Measurements from ENCODE around the gene SLX9. TPM values are rescaled to one million over a fixed set of nuclear protein-coding genes. Genes with fewer than 3 reads are reported as not detected.

The SLX9 gene
- total and polyA plus RNA-seq, 8 donors = 10.5 to 21.7 (median 13.6) TPM

- intact Hi-C loops (cut with DNase I) = no loop called here
- no peaks in the 10 kb centered on the region for H3K4me1 ChIP-seq
- ATAC-seq = peak in 2 of 4 donors; percentile 14 to 40
- peaks cover 0 to 8% (median 0%) of the 10 kb centered on the region in 4 donors for H3K27me3 ChIP-seq
- H3K27ac ChIP-seq = no peak overlapping the region
- H3K4me3 ChIP-seq = peak overlapping the region in 1 of 4 donors; percentile 31
- no peaks in the 10 kb centered on the region for H3K9me3 ChIP-seq
- no peak for TF ChIP-seq CTCF (IDR thresholded peaks at IDR 0.05)
- no peak for FAIRE-seq
- 29 to 36% methylated on average over 21 to 22 of the region's 26 CpGs for WGBS, 2 donors
- H3K36me3 ChIP-seq = no peaks in the 10 kb centered on the region
- peak in 1 of 6 donors; percentile 52 for DNase-seq
Observed at GRCh38 chr21:44919111-44919912, 20.5 kb upstream of the SLX9 start.

- 36 to 53% methylated on average over 28 of the region's 28 CpGs for WGBS, 2 donors
- no peak for FAIRE-seq
- peak overlapping the region in 1 of 4 donors; percentile 5 for H3K27ac ChIP-seq
- intact Hi-C loops (cut with DNase I) = no loop called here
- peaks cover 0 to 8% (median 0%) of the 10 kb centered on the region in 4 donors for H3K27me3 ChIP-seq
- peak overlapping the region in 2 of 4 donors; percentile 10 to 31 for H3K4me3 ChIP-seq
- H3K36me3 ChIP-seq = no peaks in the 10 kb centered on the region
- peak in 1 of 6 donors; percentile 44 for DNase-seq
- no peak for TF ChIP-seq CTCF (IDR thresholded peaks at IDR 0.05)
- ATAC-seq = peak in 1 of 4 donors; percentile 6
- H3K4me1 ChIP-seq = no peaks in the 10 kb centered on the region
- no peaks in the 10 kb centered on the region for H3K9me3 ChIP-seq
Observed at GRCh38 chr21:44919913-44920693, 19.7 kb upstream of the SLX9 start.

- intact Hi-C loops (cut with DNase I) = no loop called here
- no peak for TF ChIP-seq CTCF (IDR thresholded peaks at IDR 0.05)
- H3K27ac ChIP-seq = peak within 1 kb of the TSS in 1 of 4 donors; percentile 5
- H3K4me1 ChIP-seq = no peaks in the 10 kb centered on the region
- peak within 1 kb of the TSS in 2 of 4 donors; percentile 10 to 31 for H3K4me3 ChIP-seq
- ATAC-seq = peak in 3 of 4 donors; percentile 31 to 60 (median 46)
- FAIRE-seq = no peak
- peaks cover 0 to 8% (median 0%) of the 10 kb centered on the region in 4 donors for H3K27me3 ChIP-seq
- no peaks in the 10 kb centered on the region for H3K9me3 ChIP-seq
- WGBS, 2 donors = 46 to 52% methylated on average over 29 of the region's 29 CpGs
- peak in 1 of 6 donors; percentile 51 for DNase-seq
- H3K36me3 ChIP-seq = no peaks in the 10 kb centered on the region
Observed at GRCh38 chr21:44920694-44921604, 18.9 kb upstream of the SLX9 start, which contains the start of gene ITGB2. TSS of gene ITGB2 (minus strand) at chr21:44920899. CDS start at chr21:44910782, 10,117 bp downstream.

GRCh38 chr21:44921928-44922327, 17.9 kb upstream of the SLX9 start:
- DNase-seq (no peak), FAIRE-seq (no peak), ATAC-seq (no peak)
- no peak for TF ChIP-seq CTCF (IDR thresholded peaks at IDR 0.05)
- H3K27ac ChIP-seq = no peak overlapping the region
- H3K4me1 ChIP-seq = no peaks in the 10 kb centered on the region
- H3K27me3 ChIP-seq = peaks cover 0 to 8% (median 0%) of the 10 kb centered on the region in 4 donors
- no peaks in the 10 kb centered on the region for H3K36me3 ChIP-seq
- no peak overlapping the region for H3K4me3 ChIP-seq
- 49 to 58% methylated on average over 5 of the region's 5 CpGs for WGBS, 2 donors
- intact Hi-C loops (cut with DNase I) = no loop called here
- H3K9me3 ChIP-seq = no peaks in the 10 kb centered on the region
